Stimulated activated CD4-positive, alpha-beta T cell treated with anti-CD3 and anti-CD28 coated beads, Interleukin-15, amount 100 ng/mL, for 48 hours (primary cell): Measurements from ENCODE around the gene VASN.
"Not testable (repeated sequence)": the region's sequence is repeated elsewhere in the genome, so short reads cannot be mapped to it uniquely, and the experiment has no call there.

Experiments
- DNase-seq, 2 donors: peaks; one replicate each; pipeline ENCODE4 v3.0.0-alpha.2; 2020; ENCODE audit warnings: low read depth in 2 of 2

The VASN gene

GRCh38 chr16:4385066-4385788 is 13.6 kb downstream of the VASN start:
- DNase-seq = no peak

DNA sequence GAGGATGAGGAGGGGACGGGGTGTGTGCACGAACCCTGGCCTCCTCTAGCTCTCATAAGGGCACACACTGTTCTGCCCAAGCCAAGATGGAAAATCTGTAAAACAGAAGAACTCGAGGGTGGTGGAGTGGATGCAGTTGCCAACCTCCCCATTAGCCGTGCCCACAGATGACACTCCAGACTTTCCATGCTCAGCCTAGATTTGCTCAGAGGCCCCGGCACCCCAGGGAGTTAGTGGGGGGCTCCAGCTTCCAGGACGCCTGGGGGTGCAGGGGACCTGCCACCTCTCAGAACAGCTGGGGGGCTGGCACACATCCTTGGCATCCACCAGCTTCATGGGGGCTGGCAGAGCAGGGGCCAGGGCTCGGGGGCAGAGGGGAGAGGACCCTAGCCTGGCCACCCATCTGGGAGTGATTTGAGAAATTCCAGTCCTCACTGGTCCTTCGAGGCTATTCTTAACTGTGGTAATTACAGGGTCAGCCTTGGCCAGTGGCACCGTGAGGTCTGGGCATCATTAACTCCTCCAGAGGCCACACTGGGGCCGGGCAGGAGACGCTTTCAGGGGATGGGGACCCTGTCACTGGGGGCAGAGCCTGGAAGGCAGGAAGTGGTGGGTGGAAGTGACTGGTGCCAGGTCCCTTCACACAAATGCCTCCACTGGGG is 14.3 kb downstream of the VASN start:
- DNase-seq = no peak

DNA sequence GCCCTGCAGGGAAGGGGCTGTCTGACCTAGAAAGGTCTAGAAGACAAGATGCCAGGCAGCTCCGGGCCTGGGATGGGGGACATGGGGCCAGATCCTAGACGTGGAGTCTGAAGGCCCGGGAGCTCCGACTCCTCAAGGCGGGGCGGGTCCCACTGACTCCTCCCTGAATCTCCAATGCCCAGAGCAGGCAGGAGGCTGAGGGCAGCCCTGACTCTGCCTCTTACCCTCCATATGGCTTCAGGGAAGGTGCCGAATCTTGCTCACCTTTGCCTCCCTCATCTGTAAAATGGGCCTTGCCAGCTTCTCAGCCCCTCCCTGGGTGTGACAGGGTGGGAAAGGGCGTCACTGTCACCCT is 14.8 kb downstream of the VASN start:
- DNase-seq = no peak

- no peak for DNase-seq
Measured at GRCh38 chr16:4386951-4387565, 15.4 kb downstream of the VASN start.

DNA sequence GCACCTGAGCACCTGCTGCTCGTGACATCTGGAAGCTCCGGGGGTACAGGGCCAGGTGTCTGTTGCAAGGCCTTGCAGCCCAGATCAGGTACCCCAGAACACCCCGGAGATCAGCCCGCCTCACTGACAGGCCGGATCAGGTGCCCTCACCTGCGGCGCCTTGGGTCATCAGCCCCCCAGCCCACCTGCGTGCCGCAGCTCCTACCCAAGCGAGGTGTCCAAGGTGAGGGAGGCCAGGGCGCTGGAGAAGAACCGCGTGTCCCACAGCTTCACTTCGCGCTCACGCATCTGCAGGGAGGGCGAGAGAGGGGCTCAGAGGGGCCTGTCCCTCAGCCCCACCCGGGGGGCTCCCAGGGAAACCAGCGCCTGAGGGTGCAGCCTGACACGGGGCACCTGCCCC is 16.1 kb downstream of the VASN start:
- no peak for DNase-seq

DNA sequence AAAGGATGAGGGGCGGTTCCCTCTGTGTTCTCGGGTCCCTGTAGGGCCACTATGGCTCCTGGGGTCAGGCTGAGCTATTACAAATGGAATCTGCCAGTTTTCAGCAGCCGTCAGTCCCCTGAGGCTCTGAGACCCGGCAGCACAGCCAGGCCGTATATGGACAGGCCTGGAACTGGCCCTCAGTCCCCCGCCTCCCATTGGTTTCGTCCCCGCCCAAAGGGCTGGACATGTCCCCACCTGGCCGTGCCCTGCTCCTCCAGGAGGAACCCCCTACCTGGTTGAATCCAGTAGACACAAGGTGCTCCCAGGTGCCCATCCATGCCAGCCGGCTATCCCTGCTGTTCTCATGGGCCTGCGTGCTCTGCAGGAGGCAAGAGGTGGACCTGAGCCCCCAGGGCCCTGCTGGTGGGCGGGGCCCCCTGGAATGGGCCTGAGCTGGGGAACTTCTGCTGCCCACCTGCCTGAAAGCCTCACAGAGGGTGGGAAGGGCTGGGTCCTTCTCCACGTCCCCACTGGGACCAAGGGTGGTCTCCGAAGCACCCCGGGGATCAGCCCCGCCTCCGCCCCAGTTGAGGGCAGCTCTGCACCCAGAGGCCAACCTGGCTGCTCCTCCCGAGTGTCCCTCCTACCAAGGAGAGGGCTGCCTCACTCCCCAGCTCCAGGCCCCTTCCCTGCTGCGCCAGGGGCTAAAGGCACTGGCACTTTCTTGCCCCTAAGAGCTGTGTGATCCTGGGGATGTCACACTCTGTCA is 16.8 kb downstream of the VASN start:
- DNase-seq = no peak

DNA sequence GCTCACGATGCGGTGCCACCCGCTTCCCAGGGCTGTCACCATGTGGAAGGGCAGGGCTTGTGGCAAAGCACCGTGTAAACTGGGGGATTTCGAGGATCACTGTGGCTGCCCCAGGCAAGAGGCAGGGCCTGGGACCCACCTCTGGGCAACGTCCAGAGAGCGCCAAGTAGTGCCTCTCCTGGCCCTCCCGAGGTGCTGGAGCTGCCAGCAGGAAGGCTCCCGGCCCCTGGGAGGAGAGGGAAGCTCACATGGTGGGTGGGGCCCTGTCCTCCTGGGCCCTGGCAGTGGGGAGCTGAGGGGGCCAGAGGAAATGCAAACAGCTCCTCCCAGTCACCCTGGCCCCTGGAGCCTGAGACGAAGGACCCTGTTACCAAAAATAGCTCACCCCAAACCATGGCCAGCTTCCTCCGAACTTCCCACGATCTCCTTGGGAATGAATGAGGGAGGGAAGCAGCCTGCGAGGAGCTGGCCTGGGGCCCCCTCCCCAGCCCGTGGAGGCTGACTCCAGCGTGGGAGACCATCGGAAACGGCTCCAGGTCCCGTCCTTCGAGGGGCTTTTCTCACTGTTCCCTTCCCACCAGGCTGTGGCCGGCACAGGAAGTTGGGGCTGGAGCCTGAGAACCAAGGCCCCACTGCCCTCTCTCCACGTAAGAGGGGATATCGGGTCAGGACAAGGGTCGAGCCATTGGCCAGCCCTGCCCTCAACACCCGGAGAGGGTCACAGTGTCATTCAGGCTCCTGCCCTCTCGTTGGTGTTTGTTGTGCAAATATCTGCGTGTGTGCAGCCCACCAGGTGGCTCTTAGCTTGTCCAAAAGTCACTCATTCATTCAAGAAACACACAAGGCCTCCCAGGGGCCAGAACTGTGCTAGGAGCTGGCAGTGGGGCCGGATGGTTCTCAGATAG is 17.7 kb downstream of the VASN start:
- DNase-seq = no peak

- no peak for DNase-seq
Measured at GRCh38 chr16:4390266-4391260, 18.9 kb downstream of the VASN start.

GRCh38 chr16:4391631-4392381 is 20.2 kb downstream of the VASN start:
- no peak for DNase-seq

- DNase-seq = no peak
Measured at GRCh38 chr16:4392382-4393239, 21.0 kb downstream of the VASN start.

GRCh38 chr16:4393240-4393600 is 21.6 kb downstream of the VASN start:
- DNase-seq = no peak

GRCh38 chr16:4393850-4394249 is 22.2 kb downstream of the VASN start:
- not testable (repeated sequence) for DNase-seq

GRCh38 chr16:4395055-4395726 is 23.5 kb downstream of the VASN start:
- DNase-seq = no peak

DNA sequence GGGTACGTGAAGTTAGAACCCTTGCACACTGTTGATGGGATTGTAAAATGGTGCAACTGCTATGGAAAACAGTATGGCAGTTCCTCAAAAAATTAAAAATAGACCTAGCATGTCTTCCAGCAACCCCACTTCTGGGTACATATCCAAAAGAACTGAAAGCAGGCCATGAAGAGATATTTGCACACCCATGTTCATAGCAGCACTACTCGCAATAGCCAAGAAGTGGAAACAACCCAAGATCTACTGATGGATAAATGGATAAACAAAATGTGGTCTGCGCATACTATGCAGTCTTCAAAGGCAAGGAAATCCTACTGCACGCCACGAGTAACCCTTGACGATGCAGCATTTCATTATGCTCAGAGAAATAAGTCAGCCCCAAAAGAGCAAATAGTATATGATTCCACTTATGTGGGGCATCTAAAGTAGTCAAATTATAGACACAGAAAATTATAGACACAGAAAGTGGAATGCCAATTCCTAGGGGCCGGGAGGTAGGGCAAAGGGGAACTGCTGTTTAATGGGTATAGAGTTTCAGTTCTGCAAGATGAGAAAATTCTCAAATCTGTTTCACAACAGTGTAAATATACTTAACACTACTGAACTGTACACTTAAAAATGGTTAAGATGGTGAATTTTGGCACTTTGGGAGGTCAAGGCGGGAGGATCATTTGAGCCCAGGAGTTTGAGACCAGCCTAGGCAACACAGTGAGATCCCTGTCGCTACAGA is 27.5 kb downstream of the VASN start:
- no peak for DNase-seq

GRCh38 chr16:4401094-4401501 is 29.4 kb downstream of the VASN start:
- no peak for DNase-seq

DNA sequence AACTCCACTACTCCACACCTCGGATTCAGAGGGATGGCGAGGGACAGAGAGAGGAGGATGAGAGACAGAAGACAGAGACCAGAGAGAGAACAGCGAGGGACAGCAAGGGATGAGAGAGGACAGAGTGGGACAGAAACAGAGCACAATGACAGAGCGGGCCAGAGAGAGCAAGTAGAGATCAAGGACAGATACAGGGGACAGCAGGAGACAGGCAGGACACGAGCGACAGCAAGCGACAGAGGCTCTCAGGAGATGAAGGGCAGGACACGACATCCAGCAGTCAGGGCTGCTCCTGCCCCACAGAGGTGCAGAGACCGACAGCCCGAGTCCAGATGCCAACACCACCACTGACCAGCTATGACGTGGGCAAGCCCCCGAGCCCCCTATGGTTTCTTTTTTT is 29.9 kb downstream of the VASN start:
- DNase-seq = no peak

DNA sequence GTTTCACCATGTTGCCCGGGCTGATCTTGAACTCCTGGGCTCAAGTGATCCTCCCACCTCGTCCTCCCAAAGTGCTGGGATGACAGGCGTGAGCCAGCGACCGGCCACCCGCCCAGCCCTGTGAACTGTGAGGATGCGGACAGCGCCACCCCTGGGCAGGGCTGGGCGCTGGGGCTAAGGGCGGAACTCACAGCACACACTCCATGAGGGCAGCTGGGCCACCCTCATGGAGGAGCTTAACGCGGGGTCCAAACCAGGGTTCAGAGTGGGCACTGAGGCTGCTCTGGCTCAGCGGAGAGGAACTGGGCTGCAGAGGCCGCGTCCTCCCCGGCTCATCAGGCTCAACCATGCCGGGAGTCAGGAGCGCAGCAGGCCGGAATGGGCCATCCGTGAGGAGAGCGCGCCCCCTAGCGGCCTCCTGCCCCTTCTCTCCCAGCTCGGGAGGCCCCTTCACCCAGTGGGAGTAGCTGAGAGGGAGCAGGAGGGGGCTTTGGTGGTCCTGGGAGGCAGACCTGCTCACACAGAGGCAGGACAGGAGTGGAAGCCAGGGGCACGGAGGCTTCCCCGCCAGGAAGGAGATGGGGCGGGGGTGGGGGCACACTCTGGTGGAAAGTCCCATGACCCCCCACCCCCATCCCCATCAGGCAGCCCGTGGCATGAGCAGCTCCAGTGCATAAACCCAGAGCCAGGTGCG is 30.9 kb downstream of the VASN start:
- DNase-seq = peak in 1 of 2 donors; percentile 62
